Right lobe of liver (tissue), 4 donors: ENCODE data around the gene FAM78A.

ENCODE experiments used
- POLR2A ChIP-seq: fragments of 450-650 bp; IDR thresholded peaks from one replicate; pipeline ENCODE4 v1.6.1; 2017; ENCODE audit warnings: antibody characterized with exemption, mild to moderate bottlenecking
- TF ChIP-seq, protein P1 (sequence below), 4 donors: fragments of 200-600 bp in 3 of 4; fragments of 450-650 bp in 1 of 4; IDR thresholded peaks; one replicate each; pipeline versions ENCODE4 v1.5.1 to v1.8.0; 2016 to 2022; ENCODE audit warnings: antibody characterized with exemption in 4 of 4, mild to moderate bottlenecking in 2 of 4
- donor health status: DM: no; HTN: no; CAD: no.
- donor health status: DM: no; HTN: no; CAD: no.
- donor health status: DM: no; HTN: yes; CAD: no.

DNA sequence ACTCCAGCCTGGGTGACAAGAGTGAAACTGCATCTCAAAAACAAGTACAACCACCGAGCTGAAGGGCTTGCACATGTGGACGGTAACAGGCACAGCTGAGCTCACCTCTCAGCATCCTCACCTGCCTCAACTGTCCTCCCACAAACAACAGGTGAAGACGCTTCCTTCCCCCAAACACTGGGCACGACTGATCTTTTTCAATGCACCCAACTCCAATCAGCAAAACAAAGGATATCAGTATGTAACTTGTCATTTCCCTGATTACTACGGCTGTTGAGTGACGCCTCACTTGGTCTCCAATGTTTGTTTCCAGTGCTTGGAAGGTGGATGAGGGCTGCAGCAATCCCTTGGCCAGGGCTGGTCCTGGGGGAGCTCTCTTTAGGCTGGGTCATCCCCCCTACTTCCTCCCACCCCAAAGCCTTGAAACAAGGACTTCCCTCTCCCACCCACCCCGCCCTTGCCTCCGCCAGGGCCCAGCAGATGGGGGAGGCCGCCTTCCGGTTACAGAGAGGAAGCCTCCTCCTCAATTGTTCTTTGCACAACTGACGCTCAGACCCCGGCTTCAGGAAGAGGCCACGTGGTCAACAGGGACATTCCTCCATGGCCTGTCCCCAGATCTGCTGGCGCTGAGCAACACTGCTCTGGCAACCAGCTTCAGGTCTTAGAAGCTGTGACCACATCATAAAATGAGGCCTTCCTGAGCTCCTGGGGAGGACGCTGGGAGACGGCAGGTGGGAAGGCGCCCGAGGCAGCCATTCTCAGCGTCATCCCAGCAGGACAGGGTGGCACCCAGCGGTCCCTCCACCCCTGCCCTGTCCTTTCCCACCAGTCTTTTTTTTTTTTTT, 5.9 kb downstream of the FAM78A start:
- no peak for TF ChIP-seq POLR2A
- TF ChIP-seq, protein P1, sequence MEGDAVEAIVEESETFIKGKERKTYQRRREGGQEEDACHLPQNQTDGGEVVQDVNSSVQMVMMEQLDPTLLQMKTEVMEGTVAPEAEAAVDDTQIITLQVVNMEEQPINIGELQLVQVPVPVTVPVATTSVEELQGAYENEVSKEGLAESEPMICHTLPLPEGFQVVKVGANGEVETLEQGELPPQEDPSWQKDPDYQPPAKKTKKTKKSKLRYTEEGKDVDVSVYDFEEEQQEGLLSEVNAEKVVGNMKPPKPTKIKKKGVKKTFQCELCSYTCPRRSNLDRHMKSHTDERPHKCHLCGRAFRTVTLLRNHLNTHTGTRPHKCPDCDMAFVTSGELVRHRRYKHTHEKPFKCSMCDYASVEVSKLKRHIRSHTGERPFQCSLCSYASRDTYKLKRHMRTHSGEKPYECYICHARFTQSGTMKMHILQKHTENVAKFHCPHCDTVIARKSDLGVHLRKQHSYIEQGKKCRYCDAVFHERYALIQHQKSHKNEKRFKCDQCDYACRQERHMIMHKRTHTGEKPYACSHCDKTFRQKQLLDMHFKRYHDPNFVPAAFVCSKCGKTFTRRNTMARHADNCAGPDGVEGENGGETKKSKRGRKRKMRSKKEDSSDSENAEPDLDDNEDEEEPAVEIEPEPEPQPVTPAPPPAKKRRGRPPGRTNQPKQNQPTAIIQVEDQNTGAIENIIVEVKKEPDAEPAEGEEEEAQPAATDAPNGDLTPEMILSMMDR (IDR thresholded peaks at IDR 0.05), result no peak
